GM12864 (cell line): ENCODE data around the gene C16orf54.
"Not testable (repeated sequence)": the region's sequence is repeated elsewhere in the genome, so short reads cannot be mapped to it uniquely, and the experiment has no call there.

Experiments used
- DNase-seq: peaks from one replicate; pipeline ENCODE4 v3.0.0-alpha.2; 2011; ENCODE audit warnings: low read depth
- H3K4me3 ChIP-seq: 2 replicates; pipeline ENCODE4 v1.5.1; 2011; ENCODE audit warnings: mild to moderate bottlenecking, low read depth, low read length, control low read depth
- TF ChIP-seq, protein P1 (sequence below): IDR thresholded peaks from 2 replicates; pipeline ENCODE4 v1.5.1; 2011; ENCODE audit warnings: low read depth, mild to moderate bottlenecking, moderate library complexity, low read length, control low read depth, inconsistent platforms; ENCODE audit errors: missing control alignments

The C16orf54 gene, protein sequence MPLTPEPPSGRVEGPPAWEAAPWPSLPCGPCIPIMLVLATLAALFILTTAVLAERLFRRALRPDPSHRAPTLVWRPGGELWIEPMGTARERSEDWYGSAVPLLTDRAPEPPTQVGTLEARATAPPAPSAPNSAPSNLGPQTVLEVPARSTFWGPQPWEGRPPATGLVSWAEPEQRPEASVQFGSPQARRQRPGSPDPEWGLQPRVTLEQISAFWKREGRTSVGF

DNA sequence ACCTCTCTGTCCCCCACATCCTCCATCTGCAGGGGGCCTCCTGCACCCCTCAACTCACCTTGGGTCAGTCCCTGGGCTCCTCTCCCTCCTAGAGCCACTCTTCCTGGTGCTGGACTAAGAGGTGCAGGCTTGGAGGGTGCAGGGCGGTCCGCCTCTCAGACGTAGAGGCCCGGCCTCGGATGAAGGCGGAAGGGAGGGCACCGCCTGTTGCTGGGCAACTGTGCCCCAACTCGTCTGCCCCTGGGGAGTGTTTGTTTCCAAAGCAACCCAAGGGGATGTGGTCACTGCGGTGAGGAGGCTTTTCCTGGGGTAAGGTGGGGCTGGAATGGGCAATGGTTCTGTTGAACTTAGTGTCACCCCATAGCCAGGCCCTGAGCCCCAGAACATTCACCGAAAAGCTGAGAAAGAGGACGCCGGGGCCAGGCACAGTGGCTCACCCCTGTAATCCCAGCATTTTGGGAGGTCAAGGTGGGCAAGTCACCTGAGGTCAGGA, at the start of gene C16orf54:
Gene C16orf54, minus strand, starts transcription at position 138 of the 493 bp plus-strand sequence. CDS start 1,039 bp downstream, outside the sequence.
- H3K4me3 ChIP-seq, result peak within 1 kb of the TSS; percentile 54
- TF ChIP-seq, protein P1, sequence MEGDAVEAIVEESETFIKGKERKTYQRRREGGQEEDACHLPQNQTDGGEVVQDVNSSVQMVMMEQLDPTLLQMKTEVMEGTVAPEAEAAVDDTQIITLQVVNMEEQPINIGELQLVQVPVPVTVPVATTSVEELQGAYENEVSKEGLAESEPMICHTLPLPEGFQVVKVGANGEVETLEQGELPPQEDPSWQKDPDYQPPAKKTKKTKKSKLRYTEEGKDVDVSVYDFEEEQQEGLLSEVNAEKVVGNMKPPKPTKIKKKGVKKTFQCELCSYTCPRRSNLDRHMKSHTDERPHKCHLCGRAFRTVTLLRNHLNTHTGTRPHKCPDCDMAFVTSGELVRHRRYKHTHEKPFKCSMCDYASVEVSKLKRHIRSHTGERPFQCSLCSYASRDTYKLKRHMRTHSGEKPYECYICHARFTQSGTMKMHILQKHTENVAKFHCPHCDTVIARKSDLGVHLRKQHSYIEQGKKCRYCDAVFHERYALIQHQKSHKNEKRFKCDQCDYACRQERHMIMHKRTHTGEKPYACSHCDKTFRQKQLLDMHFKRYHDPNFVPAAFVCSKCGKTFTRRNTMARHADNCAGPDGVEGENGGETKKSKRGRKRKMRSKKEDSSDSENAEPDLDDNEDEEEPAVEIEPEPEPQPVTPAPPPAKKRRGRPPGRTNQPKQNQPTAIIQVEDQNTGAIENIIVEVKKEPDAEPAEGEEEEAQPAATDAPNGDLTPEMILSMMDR, result no peak
- DNase-seq, result peak; percentile 78

DNA sequence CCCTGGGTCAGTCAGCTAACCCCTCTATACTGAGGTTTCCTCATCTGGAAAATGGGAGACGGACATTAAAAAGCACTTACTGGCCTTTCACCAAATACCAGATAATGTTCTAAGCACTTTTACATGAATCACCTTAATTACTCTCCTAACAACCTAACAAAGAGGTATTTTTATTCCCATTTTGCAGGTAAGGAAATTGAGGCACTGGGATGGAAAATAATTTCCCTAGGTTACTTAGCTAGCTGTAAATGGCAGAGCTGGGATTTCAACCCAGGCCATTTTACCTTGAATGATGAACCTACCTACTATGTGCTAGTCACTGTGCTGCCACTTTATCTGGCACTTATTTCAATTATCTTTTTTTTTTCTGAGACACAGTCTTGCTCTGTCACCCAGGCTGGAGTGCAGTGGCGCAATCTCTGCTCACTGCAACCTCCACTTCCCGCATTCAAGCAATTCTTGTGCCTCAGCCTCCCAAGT, 48.5 kb upstream of the C16orf54 start:
- H3K4me3 ChIP-seq, result no peak overlapping the region
- TF ChIP-seq, protein P1, result no peak
- no peak for DNase-seq

DNA sequence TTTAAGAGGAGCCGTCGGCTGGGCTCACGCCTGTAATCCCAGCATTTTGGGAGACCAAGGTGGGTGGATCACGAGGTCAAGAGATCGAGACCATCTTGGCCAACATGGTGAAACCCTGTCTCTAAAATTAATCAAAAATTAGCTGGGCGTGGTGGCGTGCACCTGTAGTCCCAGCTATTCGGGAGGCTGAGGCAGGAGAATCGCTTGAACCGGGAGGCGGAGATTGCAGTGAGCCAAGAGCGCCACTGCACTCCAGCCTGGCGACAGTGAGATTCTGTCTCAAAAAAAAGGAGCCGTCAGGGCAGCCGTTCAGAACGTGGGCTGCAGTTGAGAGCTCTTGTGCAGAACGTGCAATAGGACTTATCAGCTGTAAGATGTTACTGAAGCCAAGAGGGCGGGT, 47.4 kb upstream of the C16orf54 start:
- H3K4me3 ChIP-seq, result not testable (repeated sequence)

DNA sequence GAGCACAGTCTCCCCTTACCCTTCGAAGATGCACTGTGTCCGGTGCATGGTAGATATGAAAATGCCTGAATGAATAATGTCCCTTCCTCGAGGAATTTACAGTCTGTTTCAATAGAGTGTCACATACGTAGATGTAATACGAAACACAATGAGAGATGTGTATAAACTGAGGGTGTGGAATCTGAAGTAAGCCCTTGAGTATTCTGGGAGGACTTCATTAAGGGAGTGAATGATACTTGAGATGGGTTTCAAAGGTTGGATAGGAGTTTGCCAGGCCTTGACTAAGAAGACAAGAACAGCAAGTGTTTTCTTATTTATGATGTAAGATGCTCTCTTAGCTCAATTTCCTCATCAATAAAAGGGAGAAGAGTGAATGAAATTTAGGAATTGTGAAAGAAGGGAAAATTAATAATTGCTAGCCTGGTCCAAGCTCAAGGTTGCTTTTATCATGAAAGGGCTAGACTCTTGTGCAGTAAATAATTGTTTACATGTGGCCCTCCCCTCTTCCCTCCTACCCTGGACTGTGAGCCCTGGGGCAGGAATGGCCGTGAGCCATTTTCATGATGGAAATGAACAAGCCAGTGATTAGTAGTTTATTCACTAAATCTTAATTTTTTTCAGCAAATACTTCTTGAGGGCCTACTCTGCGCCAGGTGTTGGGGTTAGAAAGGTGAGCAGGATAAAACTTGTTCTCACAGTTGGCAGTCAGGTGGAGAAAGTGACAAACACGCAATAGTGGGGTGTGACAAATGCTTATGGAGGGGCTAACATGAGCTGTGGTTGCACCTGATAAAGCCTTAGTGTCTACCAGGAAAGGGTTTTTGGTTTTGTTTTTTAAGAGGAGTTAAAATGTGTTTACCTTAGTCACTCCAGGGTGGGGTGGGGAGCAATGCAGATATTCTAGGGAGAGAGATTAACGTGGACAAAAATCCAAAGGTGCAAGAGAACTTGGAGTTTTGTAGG, 46.3 kb upstream of the C16orf54 start:
- no peak for DNase-seq
- H3K4me3 ChIP-seq, result peak overlapping the region; percentile 65
- TF ChIP-seq, protein P1, result no peak

More for the DNA sequence above, 47.4 kb upstream of the C16orf54 start:
- not testable (repeated sequence) for DNase-seq

DNA sequence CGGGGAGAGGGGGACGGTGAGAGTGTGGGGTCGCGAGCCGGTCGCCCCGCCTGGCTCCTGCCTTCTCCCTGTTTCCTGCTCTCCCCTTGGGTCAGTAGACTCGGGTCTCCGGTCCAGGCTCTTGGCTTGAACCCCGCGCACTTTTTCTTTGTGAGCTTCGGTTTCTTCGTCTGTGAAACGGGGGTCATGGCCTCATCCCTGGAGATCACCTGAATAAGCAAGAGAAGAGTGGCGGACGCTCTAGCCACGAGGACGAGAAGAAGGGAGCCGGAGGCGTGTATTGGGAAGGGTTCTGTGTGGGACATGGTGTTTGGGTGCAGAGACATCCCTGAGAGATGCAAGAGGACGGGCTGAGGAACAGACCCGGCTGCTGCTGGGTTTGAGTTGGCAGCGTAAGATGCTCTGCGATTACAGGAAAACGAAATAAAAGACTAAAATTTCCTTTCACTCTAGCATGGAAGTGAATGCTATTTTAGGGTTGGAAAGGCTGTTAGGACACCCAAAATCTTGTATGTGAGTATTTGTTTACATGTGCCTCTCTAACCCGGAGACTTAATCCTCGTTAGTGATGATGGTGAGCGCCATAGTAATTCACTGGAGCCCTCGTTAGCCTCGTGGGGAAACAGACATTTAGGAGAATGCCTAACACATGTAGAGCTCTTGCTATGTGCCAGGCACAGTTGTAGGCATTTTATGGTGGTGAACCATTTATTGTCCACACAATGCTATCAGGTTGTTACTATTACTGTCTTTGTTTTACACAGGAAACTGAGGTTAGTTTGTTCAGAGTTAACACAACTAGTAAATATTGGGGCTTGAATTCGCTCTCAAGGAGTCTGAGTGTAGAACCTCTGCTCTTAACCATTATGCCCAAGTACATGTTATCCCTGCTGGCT, 45.4 kb upstream of the C16orf54 start:
- no peak for DNase-seq
- H3K4me3 ChIP-seq, result peak overlapping the region; percentile 65
- TF ChIP-seq, protein P1, result no peak

DNA sequence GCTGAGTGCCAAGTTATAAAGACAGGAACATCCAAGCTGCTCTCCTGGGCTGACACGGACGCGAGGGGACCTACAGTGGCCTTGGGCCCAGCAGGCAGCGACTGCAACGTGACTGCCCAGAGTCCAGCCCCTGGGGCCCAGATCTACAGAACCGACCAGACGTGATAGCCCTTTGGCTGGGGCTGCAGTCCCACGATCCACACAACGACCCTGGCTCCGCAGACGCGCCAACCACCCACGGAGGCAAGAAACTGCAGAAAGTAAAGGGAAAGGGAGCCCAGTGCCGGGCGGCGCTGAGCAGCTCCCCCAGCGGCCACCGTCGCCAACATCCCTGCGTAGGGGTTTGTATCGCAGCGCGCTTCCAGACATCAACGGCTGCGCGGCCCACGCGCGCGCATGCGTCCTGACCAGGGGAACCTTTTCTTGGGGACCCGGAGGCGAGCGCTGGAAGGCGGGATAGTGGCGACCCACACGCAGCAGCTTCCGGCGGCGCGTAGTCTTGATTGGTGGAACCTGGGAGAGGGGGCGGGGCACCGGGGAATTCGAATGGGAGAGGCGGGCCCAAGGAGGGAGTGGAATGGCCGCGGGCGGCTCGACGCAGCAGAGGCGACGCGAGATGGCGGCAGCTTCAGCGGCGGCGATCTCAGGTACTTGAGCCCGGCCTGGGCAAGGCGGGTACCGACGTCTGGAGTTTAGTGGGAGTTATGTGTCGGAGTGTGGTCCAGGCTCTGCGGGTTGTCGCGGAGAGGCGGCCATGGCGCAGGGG, 44.6 kb upstream of the C16orf54 start, which contains the start of gene KIF22:
Gene KIF22, plus strand, starts transcription at position 569 of the 766 bp plus-strand sequence. Its CDS starts 9 bp downstream, at position 578.
- DNase-seq, result peak; percentile 96
- TF ChIP-seq, protein P1, result peak; percentile 77
- H3K4me3 ChIP-seq, result peak within 1 kb of the TSS; percentile 94
